ENCODE results near the gene PLXDC1.
"Not testable (repeated sequence)": the region's sequence is repeated elsewhere in the genome, so short reads cannot be mapped to it uniquely, and the experiment has no call there.

Gene PLXDC1

DNA sequence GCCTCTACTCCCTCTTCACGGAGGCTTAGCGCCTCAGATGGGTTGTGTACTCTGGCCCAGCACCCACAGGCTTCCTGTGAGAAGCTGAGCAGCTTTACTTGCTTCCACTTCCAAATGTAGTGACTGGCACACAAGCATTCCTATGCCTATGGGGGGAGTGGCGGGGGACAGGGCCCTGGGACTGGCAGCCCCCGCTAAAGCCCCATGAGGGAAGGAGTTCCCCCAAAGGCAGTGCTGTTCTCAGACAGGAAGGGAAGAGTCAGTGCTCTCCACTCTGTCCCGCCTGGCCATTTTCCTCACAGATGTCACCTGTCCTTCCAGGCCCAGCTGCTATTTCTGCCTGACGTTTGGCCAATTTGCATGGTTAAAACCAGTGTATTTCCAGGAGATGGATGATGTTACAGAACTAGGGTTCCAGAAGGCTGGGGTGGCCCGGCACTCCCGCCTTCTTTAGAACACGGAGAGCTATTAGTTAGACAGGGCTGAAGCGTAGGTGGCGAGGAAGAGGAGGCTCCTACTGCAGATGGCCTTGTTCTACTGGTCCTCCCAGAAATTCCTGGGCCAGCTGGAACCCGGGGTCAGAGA lies 100.3 kb downstream of the PLXDC1 start:
- Histone ChIP-seq H3K4me1 (ENCODE audit: insufficient read depth, insufficient read length) (no peaks in the 10 kb centered on the region), H3K36me3 (ENCODE audit: insufficient read depth, insufficient read length, low read length) (no peaks in the 10 kb centered on the region), H3K9me3 (ENCODE audit: insufficient read depth, low read length) (peaks cover 40% of the 10 kb centered on the region), H3K4me3 (ENCODE audit: insufficient read length, low read depth) (no peak overlapping the region), H3K27me3 (ENCODE audit: insufficient read depth, insufficient read length) (no peaks in the 10 kb centered on the region), H3K9ac (ENCODE audit: insufficient read length, low read depth) (no peak overlapping the region)
- no peak for TF ChIP-seq ZNF274 (IDR thresholded peaks at IDR 0.05; ENCODE audit: low read depth, low read length)
- no peak for DNase-seq (ENCODE audit: low read depth, low spot score)

DNA sequence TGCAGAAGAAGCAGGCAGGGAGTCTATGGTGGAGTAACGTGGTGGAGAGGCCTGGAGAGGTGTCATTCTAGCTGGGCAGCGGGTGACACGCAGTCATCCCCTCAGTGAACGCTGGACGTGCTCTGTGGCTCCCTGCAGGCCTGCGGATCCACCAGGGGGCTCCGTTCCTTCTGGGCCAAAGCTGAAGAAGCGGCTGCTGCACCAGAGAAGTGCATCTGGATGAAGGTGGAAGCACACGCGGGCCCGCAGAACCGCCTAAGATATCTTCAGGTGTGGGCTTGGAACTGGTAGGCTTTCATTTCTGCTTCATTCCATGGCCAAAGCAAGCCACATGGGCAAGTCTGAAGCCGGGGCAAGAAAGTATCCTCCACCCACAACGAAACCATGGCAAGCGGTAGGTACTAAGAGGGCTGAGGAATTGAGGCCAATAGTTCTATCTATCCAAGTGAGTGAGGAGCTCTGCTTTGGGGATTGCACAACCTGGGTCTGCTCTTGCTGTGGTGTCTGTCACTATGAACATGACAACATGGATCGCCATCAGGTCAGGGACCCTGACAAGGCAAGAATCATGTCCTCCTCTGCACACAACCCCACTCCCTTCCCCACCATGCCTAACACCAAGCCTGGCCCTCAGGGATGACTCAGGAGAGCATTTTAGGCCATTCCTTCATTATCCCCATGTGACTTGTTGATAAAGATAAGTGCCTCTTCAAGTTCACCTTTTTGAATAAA lies 105.3 kb downstream of the PLXDC1 start:
- DNase-seq (ENCODE audit: low read depth, low spot score) = no peak

DNA sequence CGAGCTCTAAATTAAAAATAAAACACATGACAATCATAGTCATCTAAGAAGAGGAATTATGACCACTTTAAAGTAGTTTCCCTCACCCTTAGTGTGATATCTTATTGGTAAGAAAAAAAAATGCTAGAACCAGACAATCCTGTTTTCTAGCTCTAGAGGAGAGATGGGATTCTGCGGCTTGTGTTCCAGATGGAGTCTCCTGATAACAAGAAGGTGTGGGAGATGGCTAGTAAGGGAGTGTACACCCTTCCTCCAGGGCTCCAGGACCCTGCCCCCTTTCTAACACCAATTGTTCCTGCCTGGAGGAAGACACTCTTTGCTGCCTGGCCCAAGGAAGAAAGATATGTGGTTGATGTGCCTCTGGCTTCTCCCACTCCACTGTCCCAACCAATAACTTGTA lies 115.4 kb downstream of the PLXDC1 start:
- H3K9me3 ChIP-seq (ENCODE audit: insufficient read depth, low read length) = 0 out of 2 replicates have a peak, but pooled peaks cover 2% of the 10 kb centered on the region
- H3K27me3 ChIP-seq (ENCODE audit: insufficient read depth, insufficient read length) = no peaks in the 10 kb centered on the region
- no peak for DNase-seq (ENCODE audit: low read depth, low spot score)
- no peak overlapping the region for H3K9ac ChIP-seq (ENCODE audit: insufficient read length, low read depth)
- H3K4me1 ChIP-seq (ENCODE audit: insufficient read depth, insufficient read length) = no peaks in the 10 kb centered on the region
- TF ChIP-seq YY1 (IDR thresholded peaks at IDR 0.05; ENCODE audit: insufficient read depth, insufficient read length) (no peak), SUZ12 (IDR thresholded peaks at IDR 0.05; ENCODE audit: extremely low read depth, insufficient read depth, insufficient read length) (no peak), ZNF274 (IDR thresholded peaks at IDR 0.05; ENCODE audit: low read depth, low read length) (no peak)
- H3K36me3 ChIP-seq (ENCODE audit: insufficient read depth, insufficient read length, low read length) = no peaks in the 10 kb centered on the region
- no peak overlapping the region for H3K4me3 ChIP-seq (ENCODE audit: insufficient read length, low read depth)

More for the DNA sequence above, 105.3 kb downstream of the PLXDC1 start:
- H3K4me1 ChIP-seq (ENCODE audit: insufficient read depth, insufficient read length) = no peaks in the 10 kb centered on the region
- H3K27me3 ChIP-seq (ENCODE audit: insufficient read depth, insufficient read length) = no peaks in the 10 kb centered on the region
- H3K36me3 ChIP-seq (ENCODE audit: insufficient read depth, insufficient read length, low read length) = no peaks in the 10 kb centered on the region
- H3K9me3 ChIP-seq (ENCODE audit: insufficient read depth, low read length) = peaks cover 47% of the 10 kb centered on the region
- H3K4me3 ChIP-seq (ENCODE audit: insufficient read length, low read depth) = no peak overlapping the region
- TF ChIP-seq YY1 (IDR thresholded peaks at IDR 0.05; ENCODE audit: insufficient read depth, insufficient read length) (no peak), ZNF274 (IDR thresholded peaks at IDR 0.05; ENCODE audit: low read depth, low read length) (no peak), SUZ12 (IDR thresholded peaks at IDR 0.05; ENCODE audit: extremely low read depth, insufficient read depth, insufficient read length) (no peak)
- no peak overlapping the region for H3K9ac ChIP-seq (ENCODE audit: insufficient read length, low read depth)

DNA sequence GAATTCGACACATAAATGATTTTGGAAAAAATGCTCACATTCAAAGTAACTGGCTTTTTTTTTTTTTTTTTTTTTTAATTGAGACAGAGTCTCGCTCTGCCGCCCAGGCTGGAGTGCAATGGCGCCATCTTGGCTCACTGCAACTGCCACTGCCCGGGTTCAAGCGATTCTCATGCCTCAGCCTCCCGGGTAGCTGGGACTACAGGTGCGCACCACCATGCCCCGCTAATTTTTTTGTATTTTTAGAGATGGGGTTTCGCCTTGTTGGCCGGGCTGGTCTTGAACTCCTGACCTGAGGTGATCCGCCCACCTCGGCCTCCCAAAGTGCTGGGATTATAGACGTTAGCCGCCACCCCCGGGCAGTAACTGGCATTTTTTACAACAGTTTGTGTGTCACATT lies 115.9 kb downstream of the PLXDC1 start:
- not testable (repeated sequence) for H3K27me3 ChIP-seq (ENCODE audit: insufficient read depth, insufficient read length); H3K9me3 ChIP-seq (ENCODE audit: insufficient read depth, low read length); H3K4me1 ChIP-seq (ENCODE audit: insufficient read depth, insufficient read length); H3K9ac ChIP-seq (ENCODE audit: insufficient read length, low read depth); H3K36me3 ChIP-seq (ENCODE audit: insufficient read depth, insufficient read length, low read length); DNase-seq (ENCODE audit: low read depth, low spot score); H3K4me3 ChIP-seq (ENCODE audit: insufficient read length, low read depth)

DNA sequence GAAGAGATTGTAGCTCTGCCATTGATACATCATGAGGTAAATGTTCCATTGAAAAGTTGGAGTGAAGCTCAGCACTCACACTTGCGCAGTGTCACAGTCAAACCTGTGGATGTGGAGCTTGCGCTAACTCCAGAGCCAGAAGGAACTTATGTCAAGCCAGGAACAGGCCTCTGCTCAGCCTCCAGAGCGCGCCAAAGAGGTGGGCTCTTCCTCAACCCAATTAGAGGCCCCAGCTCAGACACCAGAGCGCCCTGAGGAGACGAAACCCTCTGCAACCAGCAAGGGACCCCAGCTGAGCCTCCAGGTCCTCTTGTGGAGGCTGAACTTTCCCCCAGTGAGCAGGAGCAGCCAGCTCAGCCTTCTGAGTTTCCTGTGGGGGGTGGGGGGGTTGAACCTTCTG lies 122.7 kb downstream of the PLXDC1 start:
- H3K4me3 ChIP-seq (ENCODE audit: insufficient read length, low read depth) = no peak overlapping the region

DNA sequence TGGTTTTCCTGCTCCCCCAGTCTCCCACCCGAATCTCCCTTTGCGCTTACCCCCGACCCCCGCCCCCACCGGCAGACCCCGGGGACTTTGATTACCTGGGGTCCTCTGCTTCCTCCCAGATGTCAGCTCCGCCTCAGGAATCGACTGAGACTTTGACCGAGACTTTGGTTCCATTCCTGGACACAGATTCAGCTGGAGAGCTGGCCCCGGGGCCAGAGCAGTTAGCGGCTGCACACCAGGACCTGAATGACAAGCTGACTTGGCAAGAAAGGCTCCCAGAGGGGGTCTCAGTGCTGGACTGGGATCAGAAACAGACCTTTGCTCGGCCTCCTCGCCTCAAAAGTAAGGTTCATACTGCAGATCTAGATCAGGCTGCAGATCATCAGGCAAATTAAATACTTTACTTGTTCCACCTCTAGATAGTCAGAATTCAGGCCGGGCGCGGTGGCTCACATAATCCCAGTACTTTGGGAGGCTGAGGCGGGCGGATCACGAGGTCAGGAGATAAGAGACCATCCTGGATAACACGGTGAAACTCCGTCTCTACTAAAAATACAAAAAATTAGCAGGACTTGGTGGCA lies 123.9 kb downstream of the PLXDC1 start:
- no peak for TF ChIP-seq YY1 (IDR thresholded peaks at IDR 0.05; ENCODE audit: insufficient read depth, insufficient read length)
- no peak for TF ChIP-seq ZNF274 (IDR thresholded peaks at IDR 0.05; ENCODE audit: low read depth, low read length)
- TF ChIP-seq SUZ12 (IDR thresholded peaks at IDR 0.05; ENCODE audit: extremely low read depth, insufficient read depth, insufficient read length) = no peak
- Histone ChIP-seq H3K4me1 (ENCODE audit: insufficient read depth, insufficient read length) (peaks cover 4% of the 10 kb centered on the region), H3K9ac (ENCODE audit: insufficient read length, low read depth) (peak overlapping the region; percentile 13), H3K4me3 (ENCODE audit: insufficient read length, low read depth) (peak overlapping the region; percentile 39), H3K9me3 (ENCODE audit: insufficient read depth, low read length) (peaks cover 9% of the 10 kb centered on the region; the same call in 1 of the 2 replicates), H3K36me3 (ENCODE audit: insufficient read depth, insufficient read length, low read length) (no peaks in the 10 kb centered on the region), H3K27me3 (ENCODE audit: insufficient read depth, insufficient read length) (peaks cover 39% of the 10 kb centered on the region)
- no peak for DNase-seq (ENCODE audit: low read depth, low spot score)

More for the DNA sequence above, 122.7 kb downstream of the PLXDC1 start:
- Histone ChIP-seq H3K4me1 (ENCODE audit: insufficient read depth, insufficient read length) (peaks cover 4% of the 10 kb centered on the region), H3K27me3 (ENCODE audit: insufficient read depth, insufficient read length) (peaks cover 39% of the 10 kb centered on the region), H3K9ac (ENCODE audit: insufficient read length, low read depth) (no peak overlapping the region), H3K9me3 (ENCODE audit: insufficient read depth, low read length) (peaks cover 9% of the 10 kb centered on the region; the same call in 1 of the 2 replicates), H3K36me3 (ENCODE audit: insufficient read depth, insufficient read length, low read length) (no peaks in the 10 kb centered on the region)
- TF ChIP-seq SUZ12 (IDR thresholded peaks at IDR 0.05; ENCODE audit: extremely low read depth, insufficient read depth, insufficient read length) (no peak), YY1 (IDR thresholded peaks at IDR 0.05; ENCODE audit: insufficient read depth, insufficient read length) (no peak), ZNF274 (IDR thresholded peaks at IDR 0.05; ENCODE audit: low read depth, low read length) (no peak)
- no peak for DNase-seq (ENCODE audit: low read depth, low spot score)

DNA sequence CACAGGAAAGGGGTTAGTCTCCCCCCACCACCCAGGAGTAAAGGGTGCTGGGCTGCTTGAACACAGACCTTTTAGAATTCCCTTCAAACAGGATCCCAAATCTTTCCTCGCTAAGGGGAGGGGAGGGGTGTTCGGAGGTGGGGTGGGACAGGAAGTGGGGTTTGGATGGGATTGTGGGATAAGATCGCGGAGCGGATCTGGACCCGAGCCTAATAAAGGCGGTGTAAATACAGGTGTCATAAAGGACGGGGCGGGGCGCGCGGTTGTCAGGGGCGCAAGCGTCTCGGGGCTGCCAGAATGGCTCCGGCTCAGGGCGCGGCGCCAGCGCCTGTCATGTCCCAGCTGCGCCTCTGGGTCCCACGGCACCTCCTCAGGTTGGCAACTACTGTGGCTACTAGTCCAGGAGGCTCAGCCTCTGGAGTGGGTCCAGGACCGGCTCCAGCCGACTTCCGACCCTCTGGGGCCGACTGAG lies 124.4 kb downstream of the PLXDC1 start:
- peaks cover 39% of the 10 kb centered on the region for H3K27me3 ChIP-seq (ENCODE audit: insufficient read depth, insufficient read length)
- TF ChIP-seq YY1 (IDR thresholded peaks at IDR 0.05; ENCODE audit: insufficient read depth, insufficient read length) = no peak
- no peak for TF ChIP-seq SUZ12 (IDR thresholded peaks at IDR 0.05; ENCODE audit: extremely low read depth, insufficient read depth, insufficient read length)
- no peak for TF ChIP-seq ZNF274 (IDR thresholded peaks at IDR 0.05; ENCODE audit: low read depth, low read length)
- peak overlapping the region; percentile 63 for H3K9ac ChIP-seq (ENCODE audit: insufficient read length, low read depth)
- peak overlapping the region; percentile 39 for H3K4me3 ChIP-seq (ENCODE audit: insufficient read length, low read depth)
- peaks cover 9% of the 10 kb centered on the region; the same call in 1 of the 2 replicates for H3K9me3 ChIP-seq (ENCODE audit: insufficient read depth, low read length)
- H3K4me1 ChIP-seq (ENCODE audit: insufficient read depth, insufficient read length) = peaks cover 4% of the 10 kb centered on the region
- no peak for DNase-seq (ENCODE audit: low read depth, low spot score)
- H3K36me3 ChIP-seq (ENCODE audit: insufficient read depth, insufficient read length, low read length) = no peaks in the 10 kb centered on the region

DNA sequence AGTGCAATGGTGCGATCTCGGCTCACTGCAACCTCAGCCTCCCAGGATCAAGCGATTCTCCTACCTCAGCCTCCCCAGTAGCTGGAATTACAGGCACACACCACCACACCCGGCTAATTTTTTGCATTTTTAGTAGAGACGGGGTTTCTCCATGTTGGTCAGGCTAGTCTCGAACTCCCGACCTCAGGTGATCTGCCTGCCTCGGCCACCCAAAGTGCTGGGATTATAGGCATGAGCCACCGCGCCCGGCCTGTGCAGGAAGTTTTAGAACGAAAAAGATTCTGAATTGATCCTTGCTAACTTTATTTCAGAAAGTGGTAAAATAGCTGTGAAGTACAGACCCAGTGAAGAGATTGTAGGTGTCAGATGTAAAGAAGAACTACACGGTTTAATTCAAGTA lies 125.1 kb downstream of the PLXDC1 start:
- peaks cover 39% of the 10 kb centered on the region for H3K27me3 ChIP-seq (ENCODE audit: insufficient read depth, insufficient read length)
- not testable (repeated sequence) for H3K36me3 ChIP-seq (ENCODE audit: insufficient read depth, insufficient read length, low read length); H3K9me3 ChIP-seq (ENCODE audit: insufficient read depth, low read length); H3K4me3 ChIP-seq (ENCODE audit: insufficient read length, low read depth); H3K9ac ChIP-seq (ENCODE audit: insufficient read length, low read depth); DNase-seq (ENCODE audit: low read depth, low spot score); H3K4me1 ChIP-seq (ENCODE audit: insufficient read depth, insufficient read length)

Data from NT2/D1 (cell line).